HG03342 (cell line): ENCODE results near the gene AKAP3.
A peak's percentile ranks its signal among the peaks of the same experiment; 100 is the strongest.

Experiments
- ATAC-seq: cut with Tn5 transposase; IDR thresholded peaks from one replicate; pipeline ENCODE4 v1.9.1; 2021; ENCODE audit warnings: mild to moderate bottlenecking, moderate library complexity; ENCODE audit not compliant: unreplicated experiment

Gene AKAP3

GRCh38 chr12:4648501-4649357 is at the start of gene AKAP3, which contains the start of gene NDUFA9:
AKAP3 (minus strand) TSS chr12:4649051; CDS start chr12:4638196, 10,855 bp downstream.
NDUFA9 (plus strand) TSS chr12:4649114; CDS start chr12:4649127, 13 bp downstream.
- ATAC-seq: peak; percentile 87

DNA sequence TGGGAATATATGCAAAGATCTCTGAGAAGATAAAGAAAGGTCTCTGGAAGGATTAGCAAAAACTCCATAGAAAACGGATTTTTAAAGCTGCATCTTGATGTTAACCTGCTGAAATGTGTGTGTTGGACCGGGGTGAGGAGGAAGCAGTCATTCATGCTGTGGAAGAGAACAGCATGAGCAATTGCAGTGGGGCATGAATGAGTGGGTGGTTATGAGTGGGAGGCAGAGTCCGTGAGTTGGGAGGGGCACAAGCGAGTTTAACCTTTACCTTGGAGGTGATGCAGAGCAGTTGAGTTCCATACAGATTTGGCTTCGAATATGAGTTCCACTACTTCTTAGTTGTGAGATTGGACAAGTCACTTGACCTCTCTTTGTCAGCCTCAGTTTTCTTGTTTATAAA is 41.9 kb upstream of the AKAP3 start:
- ATAC-seq: no peak

DNA sequence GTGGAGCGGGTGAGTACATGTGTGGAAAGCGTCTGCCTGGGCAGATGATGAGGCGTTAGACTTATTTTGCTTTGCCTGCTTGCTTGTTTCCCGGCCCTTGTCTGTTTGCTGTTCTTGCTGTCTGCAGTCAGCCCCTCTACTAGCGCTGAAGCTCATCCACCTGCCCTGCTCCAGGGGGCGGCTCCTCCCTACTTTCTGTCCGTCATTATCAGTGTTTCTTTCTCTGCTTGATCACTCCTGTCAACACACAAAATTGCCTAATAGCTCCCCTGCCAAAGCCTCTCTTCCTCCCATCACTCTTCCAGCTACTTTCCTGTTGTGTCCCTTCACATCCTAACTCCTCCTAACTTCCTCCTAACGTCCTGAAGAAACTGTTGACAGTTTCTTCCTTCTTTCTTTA is 36.5 kb upstream of the AKAP3 start:
- ATAC-seq: no peak

- ATAC-seq: no peak
Observed at GRCh38 chr12:4681732-4682131, 32.9 kb upstream of the AKAP3 start.

- no peak for ATAC-seq
Observed at GRCh38 chr12:4679711-4680110, 30.9 kb upstream of the AKAP3 start.

DNA sequence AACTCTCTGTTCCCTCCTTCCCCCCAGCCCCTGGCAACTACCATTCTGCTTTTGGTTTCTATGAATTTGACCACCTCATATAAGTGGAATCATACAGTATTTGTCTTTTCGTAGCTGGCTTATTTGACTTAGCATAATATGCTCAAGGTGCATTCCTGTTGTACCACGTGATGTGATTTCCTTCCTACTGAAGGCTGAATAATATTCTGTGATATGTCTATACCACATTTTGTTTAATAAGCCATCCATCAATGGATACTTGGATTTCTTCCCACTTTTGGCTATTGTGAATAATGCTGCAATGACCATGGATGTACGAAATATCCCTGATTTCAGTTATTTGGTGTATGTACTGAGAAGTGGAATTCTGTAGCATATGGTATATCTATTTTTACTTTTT is 16.4 kb upstream of the AKAP3 start:
- no peak for ATAC-seq

DNA sequence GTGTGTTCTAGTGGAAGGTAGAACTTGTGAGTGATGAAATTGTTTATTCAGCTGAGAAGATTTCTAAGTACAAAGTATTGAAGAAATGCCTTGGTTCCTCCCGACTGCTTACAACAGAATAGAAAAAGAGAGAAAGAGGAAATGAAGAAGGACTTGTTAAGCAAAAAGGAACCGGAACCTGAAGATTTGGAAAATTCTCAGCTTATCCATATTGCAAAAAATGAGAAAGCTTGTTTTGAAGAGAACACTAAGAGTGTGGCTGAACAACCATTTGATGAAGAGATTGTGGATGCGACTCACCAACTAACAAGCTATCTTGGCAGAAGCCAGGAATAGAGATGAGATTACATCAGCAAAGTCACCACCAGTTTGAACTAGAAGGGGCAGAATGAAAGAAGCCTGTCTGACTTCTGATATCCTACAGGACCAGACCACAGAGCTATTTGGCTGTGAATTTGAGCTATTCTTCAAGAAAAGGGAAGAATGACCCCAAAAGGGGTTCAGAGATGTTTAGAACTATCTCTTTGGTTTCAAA is 15.2 kb upstream of the AKAP3 start:
- ATAC-seq: no peak

- no peak for ATAC-seq
Observed at GRCh38 chr12:4653691-4654090, 4.8 kb upstream of the AKAP3 start.

GRCh38 chr12:4653257-4653656 is 4.4 kb upstream of the AKAP3 start:
- no peak for ATAC-seq

DNA sequence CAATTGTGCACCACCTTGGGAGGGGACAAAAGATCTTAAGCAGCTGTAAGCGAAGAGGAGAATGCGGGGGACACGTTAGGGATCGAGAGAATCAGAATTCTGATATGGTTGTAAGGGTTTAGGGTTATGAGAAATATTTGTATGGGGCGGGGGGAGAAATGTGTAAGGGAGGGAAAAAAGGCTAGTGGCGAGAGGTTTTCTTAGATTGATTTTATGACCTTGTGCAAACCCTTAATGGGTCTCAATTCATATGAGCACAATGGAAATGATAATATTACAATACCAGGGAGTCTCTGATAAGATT is 459 bp upstream of the AKAP3 start:
- no peak for ATAC-seq

DNA sequence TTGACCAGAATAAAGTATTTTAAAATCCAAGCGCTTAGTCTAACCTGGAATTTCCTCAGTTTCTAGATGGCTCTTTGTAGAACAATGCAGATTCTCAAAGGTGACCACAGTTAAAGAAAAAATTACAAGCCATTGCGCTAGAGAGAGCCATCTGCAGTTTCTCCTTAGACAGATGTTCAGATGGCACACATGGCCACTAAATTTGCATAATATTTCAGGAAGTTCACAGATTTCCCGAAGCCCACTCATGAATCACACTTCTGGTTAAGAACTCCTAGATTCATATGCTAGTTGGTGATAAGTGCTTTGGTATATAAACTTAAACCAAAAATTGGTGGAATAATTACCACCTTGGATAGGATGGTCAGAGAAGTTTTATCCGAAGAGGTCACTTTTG is 749 bp downstream of the AKAP3 start:
- no peak for ATAC-seq

GRCh38 chr12:4645023-4645422 is 3.8 kb downstream of the AKAP3 start:
- ATAC-seq: no peak

- no peak for ATAC-seq
Observed at GRCh38 chr12:4643747-4644146, 5.1 kb downstream of the AKAP3 start.

- no peak for ATAC-seq
Observed at GRCh38 chr12:4630262-4630661, 18.6 kb downstream of the AKAP3 start.

DNA sequence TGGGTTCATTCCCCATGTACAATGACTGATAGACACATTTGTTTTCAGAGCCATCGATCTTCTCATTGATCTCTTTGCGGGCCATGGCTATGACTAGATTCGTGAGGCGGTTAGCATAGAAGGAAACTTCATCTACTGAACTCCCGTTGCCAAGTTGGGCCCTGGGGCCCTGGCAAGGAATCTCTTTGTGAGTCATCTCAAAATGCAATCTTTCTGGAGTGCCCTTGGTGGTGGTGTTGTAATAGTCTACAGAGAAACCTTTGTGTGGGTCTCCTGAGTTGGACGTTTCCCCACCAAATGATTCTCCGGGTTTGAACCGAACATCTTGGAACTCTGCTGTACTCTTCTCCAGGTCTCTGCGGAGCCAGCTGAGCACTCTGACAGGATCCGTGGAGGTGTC is 20.4 kb downstream of the AKAP3 start:
- ATAC-seq: no peak

DNA sequence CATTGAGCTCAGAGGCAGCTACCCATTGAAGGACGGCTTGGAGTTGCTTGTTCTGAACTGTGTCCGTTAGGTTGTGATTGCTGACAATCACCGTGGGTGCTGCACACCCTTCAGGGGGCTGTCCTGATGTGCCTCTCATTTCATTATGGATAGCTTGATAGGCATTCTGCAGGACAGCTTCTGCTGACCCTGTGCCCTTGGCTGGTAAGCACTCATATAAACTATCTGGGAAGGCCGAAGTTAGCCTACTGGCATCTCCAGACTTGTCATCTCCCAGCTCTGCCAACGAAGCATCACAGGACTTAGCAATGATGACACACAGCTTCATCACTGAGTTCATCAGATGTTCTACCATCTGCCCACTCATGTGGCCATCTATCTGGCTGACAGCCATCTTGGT is 22.3 kb downstream of the AKAP3 start:
- no peak for ATAC-seq

DNA sequence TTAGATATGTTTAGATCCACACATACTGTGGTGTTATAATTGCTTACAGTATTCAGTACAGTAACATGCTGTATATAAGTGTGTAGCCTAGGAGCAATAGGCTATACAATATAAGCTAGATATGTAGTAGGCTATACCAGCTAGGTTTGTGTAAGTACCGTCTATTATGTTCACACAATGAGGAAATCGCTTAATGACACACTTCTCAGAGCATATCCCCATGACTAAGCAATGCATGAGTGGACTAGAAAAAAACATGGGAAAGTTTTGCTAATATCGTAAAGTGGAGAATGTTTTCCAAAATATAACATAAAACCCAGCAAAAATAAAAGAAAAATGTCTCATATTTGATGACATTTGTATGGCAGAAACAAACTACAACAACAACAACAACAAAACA is 27.3 kb downstream of the AKAP3 start:
- ATAC-seq: no peak

DNA sequence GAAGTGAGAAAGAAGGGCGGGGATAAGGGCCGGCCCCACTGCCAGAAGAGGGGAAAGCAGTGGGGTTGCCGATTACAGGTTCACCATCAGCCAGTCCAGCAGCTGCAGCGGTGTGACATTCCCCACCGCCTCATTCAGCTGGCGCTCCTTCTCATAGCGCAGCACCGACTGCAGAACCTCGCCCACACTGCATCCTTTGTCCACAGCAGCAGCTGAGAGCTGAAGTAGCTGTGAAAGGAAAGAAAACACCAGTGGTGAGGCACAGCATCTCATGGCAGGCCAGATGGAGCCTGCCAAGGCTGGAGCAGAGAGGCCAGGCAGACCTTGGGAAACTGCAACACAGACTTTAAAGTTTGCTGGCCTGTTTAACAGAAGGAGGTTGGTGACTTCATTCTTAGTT is 33.2 kb downstream of the AKAP3 start:
- ATAC-seq: no peak

DNA sequence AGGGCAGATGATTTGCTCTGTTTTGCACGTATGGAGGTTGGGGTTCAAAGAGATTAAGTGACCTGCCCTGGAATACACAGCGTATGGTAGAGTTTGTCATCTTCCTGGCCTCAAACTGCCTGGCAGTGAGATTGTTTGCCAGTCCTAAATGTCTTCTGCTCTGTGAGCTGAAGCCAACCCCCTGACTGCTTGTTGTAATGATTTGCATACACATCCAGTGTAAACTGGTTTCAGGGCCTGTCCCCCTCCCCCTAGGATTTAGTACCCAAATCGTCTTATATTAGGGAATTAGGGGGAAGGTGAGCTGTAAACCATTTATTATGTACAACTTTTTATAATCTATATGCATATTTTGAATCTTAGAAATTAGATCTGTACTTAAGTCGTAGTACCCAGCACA is 38.4 kb downstream of the AKAP3 start:
- no peak for ATAC-seq

DNA sequence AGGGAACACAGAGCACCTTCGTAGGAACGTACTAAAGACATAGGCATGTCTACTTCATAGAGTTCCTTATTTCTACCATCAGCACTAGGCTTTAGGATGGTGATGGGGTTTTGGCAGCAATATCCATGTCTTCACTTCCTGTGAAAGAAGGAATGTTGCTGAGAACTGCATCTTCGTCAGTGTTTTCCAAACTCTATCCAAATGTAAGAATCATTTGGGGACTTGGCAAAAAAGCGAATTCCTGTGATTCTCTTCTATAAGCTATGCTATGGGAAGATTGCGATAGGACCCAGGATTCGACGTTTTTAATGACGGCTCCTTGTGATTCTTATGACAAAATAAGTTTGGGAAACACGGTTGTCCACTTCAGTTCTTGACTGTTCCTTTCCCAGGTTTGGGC is 39.8 kb downstream of the AKAP3 start:
- no peak for ATAC-seq

DNA sequence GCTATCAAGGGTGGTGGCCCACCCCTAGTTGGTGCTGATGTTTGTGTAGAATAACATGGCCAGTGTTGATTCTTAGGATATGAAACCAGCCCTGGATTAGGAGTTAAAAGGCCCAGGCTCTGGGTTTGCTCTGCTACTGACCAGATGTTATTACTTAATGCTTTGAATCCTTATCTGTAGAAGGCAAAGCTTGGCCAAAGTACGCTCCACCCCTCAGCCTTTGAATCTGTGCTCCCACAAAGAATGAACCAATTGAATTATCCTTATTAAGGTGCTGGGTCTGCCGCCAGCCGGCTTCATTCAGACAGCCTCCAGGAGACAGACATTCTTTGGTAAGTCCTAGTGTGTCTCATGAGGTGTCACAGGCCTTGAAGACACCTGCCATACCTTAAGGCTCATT is 41.8 kb downstream of the AKAP3 start:
- ATAC-seq: no peak

- ATAC-seq: peak; percentile 92
Observed at GRCh38 chr12:4604684-4605193, 44.1 kb downstream of the AKAP3 start.

- ATAC-seq: no peak
Observed at GRCh38 chr12:4603946-4604345, 44.9 kb downstream of the AKAP3 start.
